GM19455 (cell line): Measurements from ENCODE around the gene PPFIBP1.
A peak's percentile ranks its signal among the peaks of the same experiment; 100 is the strongest.
"Not testable (repeated sequence)": the region's sequence is repeated elsewhere in the genome, so short reads cannot be mapped to it uniquely, and the experiment has no call there.

Experiments
- ATAC-seq: cut with Tn5 transposase; IDR thresholded peaks from one replicate; pipeline ENCODE4 v1.9.1; 2021; ENCODE audit not compliant: unreplicated experiment

PPFIBP1 gene

DNA sequence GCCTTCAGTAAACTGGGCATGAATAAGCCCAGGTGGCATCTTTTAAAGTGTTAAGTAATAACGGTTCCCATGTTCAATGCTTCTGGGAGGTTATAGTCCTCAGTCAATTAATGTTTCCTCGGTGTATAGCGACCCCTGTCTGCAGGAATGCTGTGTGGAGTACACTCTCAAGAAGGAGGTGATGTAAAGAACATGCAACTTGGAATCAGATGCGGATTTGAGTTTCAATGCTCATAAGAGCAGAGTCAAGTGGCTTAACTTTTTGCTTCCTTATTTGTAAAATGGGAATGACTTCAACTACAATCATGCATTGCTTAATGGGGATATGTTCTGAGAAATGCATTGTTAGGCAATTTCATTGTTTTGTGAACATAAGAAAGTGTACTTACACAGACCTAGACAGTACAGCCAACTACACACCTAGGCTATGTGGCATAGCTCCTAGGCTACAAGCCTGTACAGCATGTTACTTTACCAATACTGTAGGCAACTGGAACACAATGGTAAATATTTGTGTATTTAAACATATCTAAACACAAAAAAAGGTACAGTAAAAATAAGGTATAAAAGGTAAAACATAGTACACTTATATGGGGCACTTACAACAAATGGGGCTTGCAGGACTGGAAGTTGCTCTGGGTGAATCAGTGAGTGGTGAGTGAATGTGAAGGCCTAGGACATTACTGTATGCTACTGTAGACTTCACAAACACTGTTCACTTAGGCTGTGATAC lies 179.9 kb downstream of the PPFIBP1 start:
- peak; percentile 88 for ATAC-seq

DNA sequence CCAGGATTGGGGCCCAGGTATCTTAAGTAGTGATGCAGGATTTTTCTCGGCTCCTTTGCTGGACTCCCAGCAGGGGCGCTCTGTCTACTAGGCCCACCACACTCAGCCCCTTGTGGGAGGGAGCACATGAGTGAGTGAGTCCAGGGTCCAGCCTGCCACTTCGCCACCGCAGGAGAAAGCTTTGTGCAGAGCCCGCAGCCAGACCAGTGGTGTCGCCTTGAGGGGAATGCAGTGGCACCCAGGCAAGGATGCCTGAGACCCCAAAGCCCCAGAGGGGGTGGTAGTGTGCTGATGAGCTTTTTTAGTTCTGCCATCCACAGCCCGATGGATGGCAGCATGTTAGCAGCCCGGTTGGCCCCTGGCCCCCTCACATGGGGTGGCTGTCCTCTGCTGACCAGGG lies 181.3 kb downstream of the PPFIBP1 start:
- no peak for ATAC-seq

DNA sequence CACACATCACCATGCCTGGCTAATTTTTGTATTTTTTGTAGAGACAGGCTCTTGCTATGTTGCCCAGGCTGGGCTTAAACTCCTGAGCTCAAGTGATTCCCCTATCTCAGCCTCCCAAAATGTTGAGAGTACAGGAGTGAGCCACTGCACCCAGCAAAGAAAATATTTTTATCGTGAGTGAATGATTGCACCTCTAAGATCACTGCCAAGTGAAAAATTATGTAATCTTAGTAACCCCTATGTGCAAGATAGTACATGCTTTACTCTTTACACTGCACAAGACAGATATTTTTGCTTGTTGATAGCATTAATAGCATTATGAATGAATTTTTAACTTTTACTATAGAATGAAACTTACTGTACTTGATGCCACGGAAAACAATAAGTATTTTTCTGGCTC lies 183.2 kb downstream of the PPFIBP1 start:
- ATAC-seq, result no peak

DNA sequence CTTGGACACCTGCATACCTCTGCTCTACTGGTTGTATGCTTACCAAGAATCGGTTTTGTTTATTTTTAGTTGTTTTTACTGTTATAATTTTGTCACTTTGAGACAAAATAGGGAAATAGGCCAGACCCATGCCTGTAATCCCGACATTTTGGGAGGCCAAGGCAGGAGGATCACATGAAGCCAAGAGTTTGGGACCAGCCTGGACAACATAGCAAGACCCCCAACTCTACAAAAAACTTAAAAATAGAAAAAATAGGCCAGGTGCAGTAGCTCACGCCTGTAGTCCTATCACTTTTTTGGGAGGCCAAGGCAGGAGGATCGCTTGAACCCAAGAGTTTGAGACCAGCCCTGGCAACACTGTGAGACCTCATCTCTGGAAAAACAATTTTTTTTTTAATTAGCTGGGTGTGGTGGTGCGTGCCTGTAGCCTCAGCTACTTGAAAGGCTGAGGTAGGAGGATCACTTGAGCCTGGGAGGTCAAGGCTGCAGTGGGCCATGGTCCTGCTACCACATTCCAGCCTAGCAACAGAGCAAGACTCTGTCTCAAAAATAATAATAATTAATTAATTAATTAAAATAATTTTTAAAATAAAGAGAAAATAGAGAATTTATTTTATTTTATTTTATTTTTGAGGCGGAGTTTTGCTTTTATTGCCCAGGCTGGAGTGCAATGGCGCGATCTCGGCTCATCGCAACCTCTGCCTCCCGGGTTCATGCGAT lies 185.4 kb downstream of the PPFIBP1 start:
- no peak for ATAC-seq

DNA sequence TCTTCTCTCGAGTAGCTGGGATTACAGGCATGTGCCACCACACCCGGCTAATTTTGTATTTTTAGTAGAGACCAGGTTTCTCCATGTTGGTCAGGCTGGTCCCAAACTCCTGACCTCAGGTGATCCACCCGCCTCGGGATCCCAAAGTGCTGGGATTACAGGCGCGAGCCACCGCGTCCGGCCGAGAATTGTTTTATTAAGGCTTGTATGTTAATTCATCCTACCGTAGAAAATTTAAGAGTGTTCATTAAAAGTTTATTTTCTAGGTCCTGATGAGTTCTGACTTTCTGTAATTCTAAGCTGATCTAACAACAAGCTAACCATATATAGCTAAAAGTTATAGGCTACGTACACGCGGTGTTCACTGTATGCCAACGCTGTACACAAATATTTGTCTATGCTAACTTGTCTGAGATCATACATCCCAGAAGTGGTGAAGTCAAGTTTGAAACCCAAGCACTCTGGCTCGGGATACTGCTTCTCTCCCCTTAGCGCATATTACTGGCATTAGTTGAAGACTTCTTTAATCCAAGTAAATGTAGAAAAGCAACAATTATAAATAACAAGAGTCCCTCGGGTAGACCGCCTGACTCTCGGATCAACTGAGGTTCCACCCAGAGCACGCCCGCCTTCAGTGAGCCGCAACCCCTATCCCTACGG lies 186.1 kb downstream of the PPFIBP1 start:
- ATAC-seq, result peak; percentile 47

DNA sequence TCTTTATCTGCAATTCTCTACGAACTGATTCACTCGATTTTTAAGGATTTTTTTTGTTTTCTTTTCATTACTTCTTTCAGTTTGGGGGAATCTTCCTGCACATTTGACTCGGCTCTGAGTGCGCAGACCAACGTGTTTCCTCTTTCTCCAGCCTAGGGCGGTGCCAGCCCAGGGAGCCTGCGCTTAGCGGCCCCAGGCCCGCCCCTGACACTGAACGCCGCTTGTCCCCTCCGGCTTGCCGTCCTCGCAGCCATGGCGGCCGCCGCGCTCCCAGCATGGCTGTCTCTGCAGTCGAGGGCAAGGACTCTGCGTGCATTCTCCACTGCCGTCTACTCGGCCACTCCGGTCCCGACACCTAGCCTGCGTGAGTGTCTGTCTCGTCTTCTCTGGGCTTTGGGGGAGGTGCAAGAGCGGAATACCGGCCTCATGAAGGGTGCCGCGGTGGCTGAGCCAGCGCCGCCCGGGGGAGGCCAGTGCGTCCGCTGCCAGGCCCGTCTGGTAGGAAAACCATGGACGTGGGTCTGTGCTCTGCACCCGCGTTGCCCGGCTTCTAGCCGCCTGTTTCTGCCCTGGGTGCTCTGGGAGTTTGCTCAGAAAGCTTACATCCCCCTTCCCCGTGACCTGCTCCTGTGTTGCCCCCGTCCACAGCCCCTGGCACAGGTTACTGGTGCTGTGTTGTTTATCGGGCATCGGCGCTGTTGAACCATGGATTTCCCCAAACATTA lies 186.7 kb downstream of the PPFIBP1 start, which contains the start of gene MRPS35:
Gene MRPS35, plus strand, starts transcription at position 241 of the 725 bp plus-strand sequence. Its CDS starts 12 bp downstream, at position 253.
- peak; percentile 96 for ATAC-seq

DNA sequence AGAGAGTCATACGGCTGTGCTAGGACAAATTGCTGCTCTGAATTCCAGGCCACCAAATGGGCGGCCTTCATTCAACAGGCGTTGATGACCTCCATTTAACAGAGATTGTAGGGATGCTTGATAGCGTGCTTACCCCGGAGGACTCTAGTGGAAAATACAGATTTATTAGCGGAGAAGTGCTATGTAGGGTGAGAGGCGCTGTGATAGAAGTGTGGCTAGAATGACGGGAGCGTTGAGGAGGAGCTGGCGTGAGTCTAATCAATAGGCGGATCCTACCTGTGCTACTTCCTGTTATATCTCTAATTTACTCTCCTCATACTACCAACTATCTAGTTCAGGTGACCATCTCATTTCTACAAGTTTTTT lies 187.3 kb downstream of the PPFIBP1 start:
- peak; percentile 8 for ATAC-seq

DNA sequence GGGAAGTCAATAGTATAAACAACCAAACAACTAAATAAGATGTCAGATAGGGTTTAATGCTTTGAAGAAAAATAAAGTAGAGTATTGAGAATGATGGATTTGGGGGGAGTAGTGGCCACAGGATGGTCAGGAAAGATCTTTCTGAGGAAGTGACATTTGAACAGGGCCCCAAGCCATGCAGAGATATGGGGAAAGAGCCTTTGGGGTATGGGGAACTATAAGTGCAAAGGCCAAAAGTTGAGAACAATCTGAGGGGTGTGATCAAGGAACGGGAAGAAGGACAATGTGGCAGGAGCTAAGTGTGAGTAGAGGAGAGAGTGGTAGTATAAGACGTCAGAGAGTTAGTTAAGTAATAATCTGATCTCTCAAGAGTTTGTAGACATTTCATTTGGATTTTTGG lies 188.0 kb downstream of the PPFIBP1 start:
- no peak for ATAC-seq

DNA sequence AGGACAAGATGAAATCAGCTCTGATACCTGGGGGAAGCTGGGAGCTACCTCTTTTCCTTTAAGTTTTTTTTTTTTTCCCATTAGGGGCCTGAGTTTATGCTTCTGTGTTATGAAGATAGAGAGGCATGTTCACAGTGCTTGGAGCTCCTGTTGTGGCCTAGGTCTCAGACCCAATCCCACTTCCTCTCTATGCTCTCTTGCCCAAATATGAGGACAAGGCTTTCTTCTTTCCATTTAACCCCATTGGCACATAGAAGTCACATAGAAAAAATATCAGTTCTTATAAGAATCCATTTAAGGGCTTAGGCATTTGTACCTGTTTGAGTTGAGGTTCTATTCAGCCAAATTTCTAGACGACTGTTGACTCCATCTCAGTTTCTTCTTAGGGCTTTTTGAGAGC lies 199.2 kb downstream of the PPFIBP1 start:
- ATAC-seq, result no peak

DNA sequence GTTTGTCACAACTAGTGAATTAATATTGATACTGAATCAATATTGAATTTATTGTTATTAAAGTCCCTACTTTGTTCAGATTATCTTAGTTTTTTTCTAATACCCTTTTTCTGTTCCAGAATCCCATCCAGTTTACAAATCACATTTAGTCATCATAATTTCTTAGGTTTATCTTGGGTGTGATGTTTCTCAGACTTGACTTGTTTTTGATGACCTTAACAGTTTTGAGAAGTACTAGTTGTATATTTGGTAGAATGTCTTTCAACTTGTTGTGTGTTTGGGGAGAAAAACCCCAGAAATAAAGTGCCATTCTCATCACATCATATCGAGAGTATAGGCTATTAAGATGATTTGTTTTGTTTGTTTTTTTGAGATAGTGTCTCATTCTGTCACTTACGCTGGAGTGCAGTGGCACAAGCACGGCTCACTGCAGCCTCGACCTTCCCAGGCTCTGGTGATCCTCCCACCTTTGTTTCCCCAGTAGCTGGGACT lies 206.1 kb downstream of the PPFIBP1 start:
- ATAC-seq, result no peak

DNA sequence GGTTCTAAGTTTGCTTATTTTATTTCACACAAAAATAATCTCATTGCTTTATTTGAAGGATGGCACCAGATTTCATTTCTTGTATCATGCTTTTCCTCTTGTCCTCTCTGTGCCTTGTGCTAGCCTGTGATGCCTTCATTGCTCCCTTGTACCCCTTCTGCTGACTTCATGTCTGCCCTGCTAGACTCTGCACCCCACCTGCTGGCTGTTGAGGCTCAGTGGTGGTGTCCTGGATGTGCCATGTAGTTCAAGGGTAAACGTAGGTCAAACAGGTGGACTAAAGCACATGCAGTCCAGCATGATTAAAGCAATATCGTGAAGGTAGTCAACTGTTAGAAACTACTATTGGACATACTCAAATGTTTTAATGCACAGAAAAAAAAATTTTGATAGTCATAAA lies 208.3 kb downstream of the PPFIBP1 start:
- ATAC-seq, result no peak

DNA sequence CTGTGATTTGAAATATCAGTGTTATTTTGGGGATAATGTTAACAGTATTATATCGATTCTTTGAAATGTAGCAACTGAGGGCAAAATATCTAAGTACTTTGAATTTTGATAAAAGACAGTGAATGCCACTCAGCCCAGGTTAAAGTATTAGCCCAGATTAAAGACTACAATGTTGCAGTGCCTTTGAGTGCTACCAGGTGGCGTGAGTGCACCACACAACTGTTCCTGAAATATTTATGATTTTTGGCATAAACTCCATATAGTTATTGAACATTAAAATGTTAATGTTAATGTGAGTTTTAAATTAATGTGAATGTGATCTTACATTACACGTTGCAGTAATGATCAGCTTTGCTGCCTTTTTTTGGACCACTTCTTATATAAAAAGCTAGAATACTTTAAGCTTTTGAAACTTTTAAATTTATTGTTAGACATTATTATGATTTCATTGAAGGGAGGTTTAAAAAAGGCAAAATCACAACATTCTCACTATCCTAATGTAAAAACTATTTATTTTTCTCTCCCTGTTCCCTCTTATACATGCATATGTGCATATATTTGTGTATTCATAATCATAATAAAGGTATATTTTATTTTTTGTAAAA lies 209.1 kb downstream of the PPFIBP1 start:
- ATAC-seq, result no peak

DNA sequence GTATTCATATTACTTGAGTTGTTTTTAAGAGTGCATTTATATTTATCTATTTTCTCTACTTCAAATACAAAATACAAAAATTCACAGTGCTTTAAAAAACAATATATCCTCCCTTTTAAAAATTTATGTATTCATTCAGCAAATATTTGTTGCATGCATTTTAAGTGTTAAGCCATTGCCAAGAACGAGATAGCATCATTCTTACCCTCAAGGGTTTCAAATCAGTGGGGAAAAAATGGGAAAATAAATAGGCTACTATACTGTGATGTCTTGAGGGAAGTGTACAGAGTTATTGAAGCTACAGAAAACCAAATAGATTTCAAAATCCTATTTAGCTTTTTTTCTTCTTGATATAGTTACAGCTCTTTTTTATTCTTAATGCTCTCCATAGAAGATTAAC lies 209.8 kb downstream of the PPFIBP1 start:
- no peak for ATAC-seq

DNA sequence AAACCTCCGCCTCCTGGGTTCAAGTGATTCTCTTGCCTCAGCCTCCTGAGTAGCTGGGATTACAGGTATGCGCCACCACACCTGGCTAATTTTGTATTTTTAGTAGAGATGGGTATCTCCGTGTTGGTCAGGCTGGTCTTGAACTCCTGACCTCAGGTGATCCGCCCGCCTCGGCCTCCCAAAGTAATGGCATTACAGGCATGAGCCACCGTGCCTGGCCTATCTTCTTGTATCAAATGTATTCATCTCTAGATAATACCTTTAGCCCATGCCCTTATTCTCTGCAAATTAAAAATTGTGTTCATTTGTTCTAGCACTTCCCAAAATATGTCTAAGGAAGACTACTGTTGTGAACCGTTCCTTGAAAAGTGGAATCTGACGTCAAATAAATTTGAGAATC lies 210.3 kb downstream of the PPFIBP1 start:
- not testable (repeated sequence) for ATAC-seq

DNA sequence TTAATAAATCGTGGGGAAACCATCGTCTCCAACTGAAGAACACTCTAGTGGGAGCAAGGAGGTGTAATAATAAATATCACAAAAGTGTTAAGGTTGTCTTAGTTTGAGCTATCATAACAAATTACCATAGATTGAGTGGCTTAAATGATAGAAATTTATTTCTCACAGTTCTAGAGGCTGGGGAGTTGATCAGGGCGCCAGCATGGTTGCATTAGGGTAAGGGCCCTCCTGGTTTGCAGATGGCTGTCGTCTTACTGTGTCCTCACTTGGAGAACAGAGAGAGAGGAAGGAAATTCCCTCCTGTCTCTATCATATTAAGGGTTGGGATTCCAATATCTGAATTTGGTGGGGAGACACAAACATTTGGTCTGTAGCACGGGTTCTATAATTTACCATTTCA lies 219.6 kb downstream of the PPFIBP1 start:
- ATAC-seq, result no peak
